ENCODE data around the gene UAP1L1.

Gene UAP1L1

DNA sequence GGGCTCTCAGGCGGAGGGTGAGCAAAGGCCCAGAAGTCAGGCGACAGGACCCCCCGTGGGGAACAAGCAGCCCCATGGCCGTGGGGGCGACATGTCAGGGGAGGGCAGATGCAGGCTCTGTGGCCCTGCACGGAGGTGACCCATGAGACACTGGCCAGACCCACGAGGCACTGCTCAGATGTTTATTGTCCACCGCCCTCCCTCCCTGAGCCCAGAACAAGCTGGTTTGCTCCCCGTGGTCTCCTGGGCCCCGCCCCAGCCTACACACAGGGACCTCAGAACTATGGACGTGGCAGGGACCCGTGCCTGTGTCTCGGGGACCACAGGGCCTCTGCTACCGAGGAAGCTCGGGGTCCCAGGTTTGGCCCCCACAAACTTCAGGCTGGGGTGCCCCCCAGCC lies 47.3 kb upstream of the UAP1L1 start:
- Histone ChIP-seq H3K27me3 (ENCODE audit: control insufficient read depth in 3 of 3, insufficient read depth in 3 of 3, low read depth in 1 of 3, low read length in 3 of 3) (peaks cover 0 to 10% (median 0%) of the 10 kb centered on the region in 3 experiments), H3K4me1 (ENCODE audit: control insufficient read depth in 2 of 2, insufficient read depth in 1 of 2, low read depth in 1 of 2, low read length in 2 of 2) (peaks cover 20 to 36% of the 10 kb centered on the region in 2 donors), H3K4ac (ENCODE audit: low read length) (peak overlapping the region; percentile 53), H3K36me3 (replicated peaks in 1 of 2; ENCODE audit: control insufficient read depth in 2 of 2, insufficient read depth in 2 of 2, low read length in 2 of 2) (no peaks in the 10 kb centered on the region), H3K9me3 (replicated peaks in 1 of 2; ENCODE audit: control insufficient read depth in 2 of 2, insufficient read depth in 1 of 2, low read depth in 1 of 2, low read length in 2 of 2) (no peaks in the 10 kb centered on the region), H2AK5ac (ENCODE audit: low read depth, low read length) (peak overlapping the region; percentile 98), H3K27ac (replicated peaks; ENCODE audit: low read length) (no peak overlapping the region), H3K23ac (ENCODE audit: low read depth, low read length, poor library complexity) (no peak overlapping the region), H3K4me2 (ENCODE audit: insufficient read depth, low read length, poor library complexity, severe bottlenecking) (no peak overlapping the region), H2AFZ (ENCODE audit: low read length) (no peak overlapping the region), H3K18ac (ENCODE audit: low read length) (no peak overlapping the region), H4K91ac (ENCODE audit: low read depth, low read length, poor library complexity) (no peak overlapping the region), H3K9ac (ENCODE audit: low read depth, low read length, poor library complexity) (no peak overlapping the region), H2BK15ac (ENCODE audit: low read length) (peak overlapping the region; percentile 52), H2BK120ac (ENCODE audit: low read depth, low read length) (no peak overlapping the region), H3K4me3 (ENCODE audit: low read length in 2 of 2) (no peak overlapping the region), H3K79me1 (ENCODE audit: low read depth, low read length) (peaks cover 9% of the 10 kb centered on the region), H4K8ac (ENCODE audit: low read depth, low read length) (no peak overlapping the region), H2BK12ac (ENCODE audit: low read length) (peak overlapping the region; percentile 93), H3K14ac (ENCODE audit: low read length) (no peak overlapping the region), H2BK5ac (ENCODE audit: low read length) (no peak overlapping the region)
- no CpG with 5 or more reads among the region's 15 CpGs for WGBS, 2 donors (ENCODE audit: extremely low coverage in 2 of 2, insufficient read length in 2 of 2, insufficient replicate concordance in 1 of 2)
- DNase-seq (ENCODE audit: low spot score): no peak

DNA sequence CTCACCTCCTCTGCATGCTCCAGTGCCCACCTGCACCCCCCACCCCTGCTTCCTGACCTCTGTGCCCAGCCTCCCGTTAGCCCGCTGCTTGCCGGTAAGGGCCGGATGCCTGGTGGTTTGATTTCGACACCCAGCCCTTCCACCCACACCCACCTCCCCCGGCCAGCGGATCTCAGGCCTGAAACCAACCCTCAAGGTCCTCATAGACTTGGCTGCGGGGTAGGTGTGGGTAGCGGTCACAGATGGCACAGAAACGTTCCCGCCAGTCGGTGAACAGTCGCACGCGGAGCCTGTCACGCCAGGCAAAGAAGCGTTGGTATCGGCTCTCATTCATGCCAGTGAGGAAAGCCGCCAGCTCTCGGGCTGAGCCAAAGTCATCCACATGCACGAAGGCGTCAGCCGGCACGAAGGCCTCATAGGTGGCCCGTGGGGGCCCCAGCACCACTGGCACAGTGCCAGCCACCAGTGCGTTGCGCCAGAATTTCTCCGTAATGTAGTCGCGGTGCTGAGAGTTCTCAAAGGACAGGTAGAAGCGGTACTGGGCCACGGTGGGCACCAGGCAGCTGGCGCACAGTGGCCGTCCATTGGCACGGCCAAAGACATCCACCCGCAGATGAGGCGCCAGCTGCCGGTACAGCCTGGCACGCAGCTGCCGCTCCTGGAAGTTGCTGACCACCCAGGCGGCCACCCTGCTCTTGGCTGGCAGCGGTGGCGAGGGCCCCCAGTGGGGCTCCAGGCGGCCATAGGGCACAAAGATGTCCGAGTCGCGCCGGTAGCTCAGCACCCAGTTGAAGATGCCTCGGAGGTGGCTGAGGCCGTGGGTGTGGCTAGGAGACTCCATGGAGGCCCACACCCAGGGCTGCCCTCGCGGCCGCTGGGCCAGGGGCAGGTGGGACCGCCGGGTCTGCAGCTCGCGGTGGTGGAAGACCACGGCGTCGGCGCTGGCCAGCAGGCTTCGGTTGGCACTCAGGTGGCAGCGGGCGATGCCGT lies 46.5 kb upstream of the UAP1L1 start:
- no peak for DNase-seq (ENCODE audit: low spot score)
- Histone ChIP-seq H3K18ac (ENCODE audit: low read length) (peak overlapping the region; percentile 17), H2AK5ac (ENCODE audit: low read depth, low read length) (peak overlapping the region; percentile 98), H3K4me2 (ENCODE audit: insufficient read depth, low read length, poor library complexity, severe bottlenecking) (no peak overlapping the region), H3K14ac (ENCODE audit: low read length) (peak overlapping the region; percentile 71), H3K36me3 (replicated peaks in 1 of 2; ENCODE audit: control insufficient read depth in 2 of 2, insufficient read depth in 2 of 2, low read length in 2 of 2) (no peaks in the 10 kb centered on the region), H3K4me3 (ENCODE audit: low read length in 2 of 2) (no peak overlapping the region), H3K27ac (replicated peaks; ENCODE audit: low read length) (no peak overlapping the region), H2AFZ (ENCODE audit: low read length) (no peak overlapping the region), H3K4me1 (ENCODE audit: control insufficient read depth in 2 of 2, insufficient read depth in 1 of 2, low read depth in 1 of 2, low read length in 2 of 2) (peaks cover 15 to 30% of the 10 kb centered on the region in 2 donors), H4K91ac (ENCODE audit: low read depth, low read length, poor library complexity) (no peak overlapping the region), H3K27me3 (ENCODE audit: control insufficient read depth in 3 of 3, insufficient read depth in 3 of 3, low read depth in 1 of 3, low read length in 3 of 3) (peaks cover 0 to 10% (median 0%) of the 10 kb centered on the region in 3 experiments), H3K23ac (ENCODE audit: low read depth, low read length, poor library complexity) (peak overlapping the region; percentile 65), H2BK5ac (ENCODE audit: low read length) (no peak overlapping the region), H3K9me3 (replicated peaks in 1 of 2; ENCODE audit: control insufficient read depth in 2 of 2, insufficient read depth in 1 of 2, low read depth in 1 of 2, low read length in 2 of 2) (no peaks in the 10 kb centered on the region), H4K8ac (ENCODE audit: low read depth, low read length) (peak overlapping the region; percentile 17), H2BK15ac (ENCODE audit: low read length) (peak overlapping the region; percentile 52), H3K79me1 (ENCODE audit: low read depth, low read length) (peaks cover 3% of the 10 kb centered on the region), H3K4ac (ENCODE audit: low read length) (no peak overlapping the region), H3K9ac (ENCODE audit: low read depth, low read length, poor library complexity) (no peak overlapping the region), H2BK12ac (ENCODE audit: low read length) (peak overlapping the region; percentile 93), H2BK120ac (ENCODE audit: low read depth, low read length) (no peak overlapping the region)
- no CpG with 5 or more reads among the region's 65 CpGs for WGBS, 2 donors (ENCODE audit: extremely low coverage in 2 of 2, insufficient read length in 2 of 2, insufficient replicate concordance in 1 of 2)

DNA sequence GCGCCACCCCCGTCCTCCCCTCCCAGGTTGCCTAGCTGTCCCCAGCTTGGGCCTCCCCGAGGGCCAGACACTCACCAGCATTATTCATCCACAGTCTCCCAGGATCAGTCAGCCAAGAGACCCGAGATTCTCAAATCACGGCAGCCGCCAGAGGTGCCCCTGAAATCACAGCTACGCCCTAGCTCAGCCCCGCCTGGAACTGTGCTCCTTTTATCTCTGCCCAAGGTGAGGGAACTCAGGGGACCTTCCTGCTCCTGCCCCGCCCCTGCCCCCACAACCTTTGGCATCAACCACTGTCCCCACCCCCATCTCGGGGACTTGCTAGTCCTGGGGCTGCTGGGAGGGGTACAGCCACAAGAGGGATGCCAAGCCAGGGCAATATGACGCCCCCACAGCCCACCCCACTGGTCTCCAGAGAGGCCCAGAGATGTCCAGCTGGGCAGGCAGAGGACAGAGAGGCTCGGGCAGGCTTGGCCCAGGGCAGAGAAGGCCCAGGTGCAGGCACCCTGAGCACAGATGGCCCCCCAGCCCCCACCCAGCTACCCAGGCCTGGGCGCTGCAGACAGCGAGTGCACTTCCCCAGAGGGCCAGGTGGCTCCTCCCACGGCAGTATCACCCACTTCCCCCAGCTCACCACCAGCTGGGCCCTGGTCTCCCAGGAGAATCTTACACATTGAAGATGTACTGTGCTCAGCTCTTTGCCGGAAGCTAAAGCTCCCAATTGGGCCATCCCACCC lies 45.2 kb upstream of the UAP1L1 start, which contains the start of gene FUT7:
TSS of gene FUT7 (minus strand) at position 185 of the 737 bp plus-strand sequence. CDS start at position 88, 97 bp downstream.
- Histone ChIP-seq H2BK5ac (ENCODE audit: low read length) (peak within 1 kb of the TSS; percentile 2), H3K9me3 (replicated peaks in 1 of 2; ENCODE audit: control insufficient read depth in 2 of 2, insufficient read depth in 1 of 2, low read depth in 1 of 2, low read length in 2 of 2) (no peaks in the 10 kb centered on the region), H3K4ac (ENCODE audit: low read length) (no peak within 1 kb of the TSS), H3K18ac (ENCODE audit: low read length) (peak within 1 kb of the TSS; percentile 24), H2BK12ac (ENCODE audit: low read length) (no peak within 1 kb of the TSS), H3K14ac (ENCODE audit: low read length) (peak within 1 kb of the TSS; percentile 71), H3K4me3 (ENCODE audit: low read length in 2 of 2) (no peak within 1 kb of the TSS), H2AFZ (ENCODE audit: low read length) (peak within 1 kb of the TSS; percentile 7), H2BK120ac (ENCODE audit: low read depth, low read length) (no peak within 1 kb of the TSS), H3K27me3 (ENCODE audit: control insufficient read depth in 3 of 3, insufficient read depth in 3 of 3, low read depth in 1 of 3, low read length in 3 of 3) (peaks cover 0 to 10% (median 0%) of the 10 kb centered on the region in 3 experiments), H2BK15ac (ENCODE audit: low read length) (peak within 1 kb of the TSS; percentile 52), H3K4me2 (ENCODE audit: insufficient read depth, low read length, poor library complexity, severe bottlenecking) (no peak within 1 kb of the TSS), H4K91ac (ENCODE audit: low read depth, low read length, poor library complexity) (no peak within 1 kb of the TSS), H3K36me3 (replicated peaks in 1 of 2; ENCODE audit: control insufficient read depth in 2 of 2, insufficient read depth in 2 of 2, low read length in 2 of 2) (peaks cover 0 to 1% of the 10 kb centered on the region in 2 donors), H3K79me1 (ENCODE audit: low read depth, low read length) (peaks cover 3% of the 10 kb centered on the region), H3K4me1 (ENCODE audit: control insufficient read depth in 2 of 2, insufficient read depth in 1 of 2, low read depth in 1 of 2, low read length in 2 of 2) (peaks cover 12 to 21% of the 10 kb centered on the region in 2 donors), H4K8ac (ENCODE audit: low read depth, low read length) (no peak within 1 kb of the TSS), H3K27ac (replicated peaks; ENCODE audit: low read length) (no peak within 1 kb of the TSS), H3K23ac (ENCODE audit: low read depth, low read length, poor library complexity) (peak within 1 kb of the TSS; percentile 65), H2AK5ac (ENCODE audit: low read depth, low read length) (peak within 1 kb of the TSS; percentile 86), H3K9ac (ENCODE audit: low read depth, low read length, poor library complexity) (peak within 1 kb of the TSS; percentile 51)
- DNase-seq (ENCODE audit: low spot score): no peak
- no CpG with 5 or more reads among the region's 16 CpGs for WGBS, 2 donors (ENCODE audit: extremely low coverage in 2 of 2, insufficient read length in 2 of 2, insufficient replicate concordance in 1 of 2)

Data from neuronal stem cell (in vitro differentiated cells).